SK-N-SH (cell line): ENCODE measurements around the gene GSTM2.
"Not testable (repeated sequence)": the region's sequence is repeated elsewhere in the genome, so short reads cannot be mapped to it uniquely, and the experiment has no call there.

ENCODE experiments used
- CTCF ChIP-seq: fragments of 200-600 bp; sonication (generic); IDR thresholded peaks from 2 replicates; pipeline ENCODE4 v1.6.1; 2017; ENCODE audit warnings: antibody characterized with exemption, mild to moderate bottlenecking, moderate library complexity
- ELF1 ChIP-seq: IDR thresholded peaks from 2 replicates; pipeline ENCODE4 v1.4.0; 2012
- EP300 ChIP-seq, 2 experiments: IDR thresholded peaks; 2 replicates each; pipeline versions ENCODE4 v1.4.0 to v1.6.1; 2012; ENCODE audit warnings: borderline replicate concordance in 1 of 2, low read depth in 1 of 2, low read length in 1 of 2
- GABPA ChIP-seq: IDR thresholded peaks from 2 replicates; pipeline ENCODE4 v1.4.0; 2012; ENCODE audit warnings: low read depth, mild to moderate bottlenecking
- MXI1 ChIP-seq: IDR thresholded peaks from 2 replicates; pipeline ENCODE4 v1.6.1; 2012; ENCODE audit warnings: mild to moderate bottlenecking, low read depth, low read length, improper control_type of control experiment
- SIN3A ChIP-seq: IDR thresholded peaks from 2 replicates; pipeline ENCODE4 v1.6.1; 2012; ENCODE audit warnings: low read depth, mild to moderate bottlenecking, low read length, moderate library complexity, borderline replicate concordance
- TEAD4 ChIP-seq: IDR thresholded peaks from 2 replicates; pipeline ENCODE4 v1.4.0; 2012; ENCODE audit warnings: mild to moderate bottlenecking, borderline replicate concordance; ENCODE audit not compliant: insufficient read depth
- YY1 ChIP-seq: IDR thresholded peaks from 2 replicates; pipeline ENCODE4 v1.4.0; 2012; ENCODE audit warnings: low read depth, mild to moderate bottlenecking
- ZBTB33 ChIP-seq: IDR thresholded peaks from 2 replicates; pipeline ENCODE4 v1.4.0; 2012; ENCODE audit warnings: low read depth, borderline replicate concordance
- TF ChIP-seq, protein P1 (sequence below): IDR thresholded peaks from 2 replicates; pipeline ENCODE4 v1.6.1; 2012; ENCODE audit warnings: mild to moderate bottlenecking, low read depth, low read length, moderate library complexity
- TF ChIP-seq, protein P2 (sequence below): IDR thresholded peaks from 2 replicates; pipeline ENCODE4 v1.4.0; 2012; ENCODE audit warnings: low read depth
- TF ChIP-seq, protein P3 (sequence below): fragments of 150-350 bp; IDR thresholded peaks from 2 replicates; pipeline ENCODE4 v1.6.1; 2017; ENCODE audit warnings: antibody characterized with exemption, low read length, low read depth, borderline replicate concordance

- TF ChIP-seq TEAD4; GABPA; CTCF; MXI1; EP300 (IDR thresholded peaks at IDR 0.05; ENCODE audit: borderline replicate concordance in 1 of 2, low read depth in 1 of 2, low read length in 1 of 2); SIN3A; ELF1; YY1; ZBTB33: not testable (repeated sequence)
- TF ChIP-seq, protein P1, sequence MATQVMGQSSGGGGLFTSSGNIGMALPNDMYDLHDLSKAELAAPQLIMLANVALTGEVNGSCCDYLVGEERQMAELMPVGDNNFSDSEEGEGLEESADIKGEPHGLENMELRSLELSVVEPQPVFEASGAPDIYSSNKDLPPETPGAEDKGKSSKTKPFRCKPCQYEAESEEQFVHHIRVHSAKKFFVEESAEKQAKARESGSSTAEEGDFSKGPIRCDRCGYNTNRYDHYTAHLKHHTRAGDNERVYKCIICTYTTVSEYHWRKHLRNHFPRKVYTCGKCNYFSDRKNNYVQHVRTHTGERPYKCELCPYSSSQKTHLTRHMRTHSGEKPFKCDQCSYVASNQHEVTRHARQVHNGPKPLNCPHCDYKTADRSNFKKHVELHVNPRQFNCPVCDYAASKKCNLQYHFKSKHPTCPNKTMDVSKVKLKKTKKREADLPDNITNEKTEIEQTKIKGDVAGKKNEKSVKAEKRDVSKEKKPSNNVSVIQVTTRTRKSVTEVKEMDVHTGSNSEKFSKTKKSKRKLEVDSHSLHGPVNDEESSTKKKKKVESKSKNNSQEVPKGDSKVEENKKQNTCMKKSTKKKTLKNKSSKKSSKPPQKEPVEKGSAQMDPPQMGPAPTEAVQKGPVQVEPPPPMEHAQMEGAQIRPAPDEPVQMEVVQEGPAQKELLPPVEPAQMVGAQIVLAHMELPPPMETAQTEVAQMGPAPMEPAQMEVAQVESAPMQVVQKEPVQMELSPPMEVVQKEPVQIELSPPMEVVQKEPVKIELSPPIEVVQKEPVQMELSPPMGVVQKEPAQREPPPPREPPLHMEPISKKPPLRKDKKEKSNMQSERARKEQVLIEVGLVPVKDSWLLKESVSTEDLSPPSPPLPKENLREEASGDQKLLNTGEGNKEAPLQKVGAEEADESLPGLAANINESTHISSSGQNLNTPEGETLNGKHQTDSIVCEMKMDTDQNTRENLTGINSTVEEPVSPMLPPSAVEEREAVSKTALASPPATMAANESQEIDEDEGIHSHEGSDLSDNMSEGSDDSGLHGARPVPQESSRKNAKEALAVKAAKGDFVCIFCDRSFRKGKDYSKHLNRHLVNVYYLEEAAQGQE: not testable (repeated sequence)
- TF ChIP-seq, protein P2, sequence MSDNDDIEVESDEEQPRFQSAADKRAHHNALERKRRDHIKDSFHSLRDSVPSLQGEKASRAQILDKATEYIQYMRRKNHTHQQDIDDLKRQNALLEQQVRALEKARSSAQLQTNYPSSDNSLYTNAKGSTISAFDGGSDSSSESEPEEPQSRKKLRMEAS: not testable (repeated sequence)
- TF ChIP-seq, protein P3, sequence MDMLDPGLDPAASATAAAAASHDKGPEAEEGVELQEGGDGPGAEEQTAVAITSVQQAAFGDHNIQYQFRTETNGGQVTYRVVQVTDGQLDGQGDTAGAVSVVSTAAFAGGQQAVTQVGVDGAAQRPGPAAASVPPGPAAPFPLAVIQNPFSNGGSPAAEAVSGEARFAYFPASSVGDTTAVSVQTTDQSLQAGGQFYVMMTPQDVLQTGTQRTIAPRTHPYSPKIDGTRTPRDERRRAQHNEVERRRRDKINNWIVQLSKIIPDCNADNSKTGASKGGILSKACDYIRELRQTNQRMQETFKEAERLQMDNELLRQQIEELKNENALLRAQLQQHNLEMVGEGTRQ: not testable (repeated sequence)
Measured at GRCh38 chr1:109669949-109670302, 2.1 kb downstream of the GSTM2 start.
